Activated gamma-delta T cell (primary cell): ENCODE measurements around the gene CRADD.
"Not testable (repeated sequence)": the region's sequence is repeated elsewhere in the genome, so short reads cannot be mapped to it uniquely, and the experiment has no call there.

ENCODE experiments used
- DNase-seq: peaks from one replicate; lab custom pipeline; 2025; lab: John Stamatoyannopoulos, UW

CRADD gene

GRCh38 chr12:93758801-93759373 is 81.7 kb downstream of the CRADD start:
- no peak for DNase-seq

- DNase-seq: no peak
These were observed 82.4 kb downstream of the CRADD start for GRCh38 chr12:93759512-93760081.

GRCh38 chr12:93760275-93760875 is 83.2 kb downstream of the CRADD start:
- no peak for DNase-seq

GRCh38 chr12:93762059-93762719 is 85.0 kb downstream of the CRADD start:
- no peak for DNase-seq

- DNase-seq: no peak
These were observed 85.9 kb downstream of the CRADD start for GRCh38 chr12:93762912-93763553.

- DNase-seq: no peak
These were observed 86.6 kb downstream of the CRADD start for GRCh38 chr12:93763746-93764147.

- DNase-seq: no peak
These were observed 89.2 kb downstream of the CRADD start for GRCh38 chr12:93766371-93766770.

GRCh38 chr12:93766796-93767523 is 89.8 kb downstream of the CRADD start:
- DNase-seq: no peak

GRCh38 chr12:93767524-93767863 is 90.3 kb downstream of the CRADD start:
- DNase-seq: no peak

- DNase-seq: no peak
These were observed 95.0 kb downstream of the CRADD start for GRCh38 chr12:93772003-93772700.

- no peak for DNase-seq
These were observed 96.1 kb downstream of the CRADD start for GRCh38 chr12:93773122-93773871.

- DNase-seq: no peak
These were observed 99.4 kb downstream of the CRADD start for GRCh38 chr12:93776581-93777018.

GRCh38 chr12:93777254-93777653 is 100.1 kb downstream of the CRADD start:
- no peak for DNase-seq

GRCh38 chr12:93778306-93778705 is 101.1 kb downstream of the CRADD start:
- DNase-seq: no peak

- DNase-seq: no peak
These were observed 101.6 kb downstream of the CRADD start for GRCh38 chr12:93778766-93779165.

- no peak for DNase-seq
These were observed 103.0 kb downstream of the CRADD start for GRCh38 chr12:93780101-93780641.

- not testable (repeated sequence) for DNase-seq
These were observed 103.7 kb downstream of the CRADD start for GRCh38 chr12:93780886-93781285.

GRCh38 chr12:93781961-93782360 is 104.8 kb downstream of the CRADD start:
- not testable (repeated sequence) for DNase-seq

- DNase-seq: no peak
These were observed 105.7 kb downstream of the CRADD start for GRCh38 chr12:93782853-93783252.

- no peak for DNase-seq
These were observed 106.7 kb downstream of the CRADD start for GRCh38 chr12:93783832-93784231.
